ENCODE measurements around the gene PPP1CA.

The PPP1CA gene

DNA sequence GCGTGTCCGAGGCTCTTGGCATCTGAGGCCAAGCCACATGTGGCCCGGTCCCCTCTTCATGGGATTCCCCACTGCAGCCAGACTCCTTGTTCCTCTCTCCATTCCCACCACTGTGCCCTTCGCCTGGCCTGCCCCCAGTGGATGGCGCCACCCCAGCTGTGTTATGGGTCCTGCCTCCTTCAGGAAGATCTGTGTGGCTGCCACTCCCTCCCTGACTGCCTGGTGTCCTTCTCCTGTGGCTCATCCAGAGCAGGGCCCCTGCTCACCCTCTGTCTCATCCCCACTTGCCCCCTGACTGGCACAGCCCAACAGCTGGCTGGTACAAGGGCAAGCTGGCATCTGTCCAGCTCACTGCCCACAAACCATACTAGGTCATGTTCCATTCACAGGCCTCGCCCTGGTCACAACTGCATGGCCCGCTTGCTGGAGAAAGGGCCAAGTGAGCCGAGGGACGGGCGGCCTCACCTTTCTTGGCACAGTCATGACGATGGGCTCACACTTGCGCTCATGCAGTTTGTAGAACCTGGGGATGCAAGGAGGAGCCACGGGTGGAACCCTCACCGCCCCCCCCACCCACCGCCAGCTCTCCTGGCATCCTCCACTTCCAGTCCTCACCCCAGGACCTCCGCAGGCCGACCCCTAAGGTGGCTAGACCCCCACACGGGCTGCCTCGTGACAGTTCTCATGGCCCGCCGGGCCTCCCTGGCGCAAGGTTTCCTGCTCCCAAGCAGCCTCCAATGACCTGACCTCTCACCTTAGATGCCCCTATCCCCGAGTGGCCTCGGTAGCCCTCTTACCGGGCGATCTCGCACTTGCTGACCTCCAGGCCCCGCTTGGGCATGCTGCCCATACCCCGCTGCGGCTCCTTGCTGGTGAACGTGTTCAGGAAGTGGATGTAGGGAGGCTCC, 37.9 kb upstream of the PPP1CA start:
- H3K9me3 ChIP-seq (ENCODE audit: insufficient read depth, low read length, severe bottlenecking), result no peaks in the 10 kb centered on the region
- peak overlapping the region; percentile 99; the same call in 1 of the 2 replicates for H3K9ac ChIP-seq (ENCODE audit: low read depth, low read length)
- no peak for ATAC-seq (ENCODE audit: insufficient read depth, low read depth)
- peaks cover 69% of the 10 kb centered on the region for H3K4me1 ChIP-seq (ENCODE audit: insufficient read depth, low read length)
- H2AFZ ChIP-seq (ENCODE audit: low read depth, low read length), result no peak overlapping the region
- H3K79me2 ChIP-seq (ENCODE audit: insufficient read depth, low read length), result peaks cover 58% of the 10 kb centered on the region
- peaks cover 47% of the 10 kb centered on the region for H3K36me3 ChIP-seq (ENCODE audit: insufficient read depth, low read length)
- H3K4me2 ChIP-seq (ENCODE audit: insufficient read depth, low read length), result peak overlapping the region; percentile 99; the same call in 1 of the 2 replicates
- H3K27ac ChIP-seq (ENCODE audit: low read length), result peak overlapping the region; percentile 100
- H3K4me3 ChIP-seq (ENCODE audit: low read depth in 1 of 2, low read length in 2 of 2), result 0 out of 4 replicates have a peak overlapping the region, but pooled peaks of 1 of the 2 experiments have one; percentile 20
- H4K20me1 ChIP-seq (ENCODE audit: insufficient read depth, low read length), result peaks cover 27% of the 10 kb centered on the region
- DNase-seq, result peak; percentile 52
- H3K27me3 ChIP-seq (ENCODE audit: insufficient read depth, low read length, poor library complexity), result no peaks in the 10 kb centered on the region
- TF ChIP-seq, protein P1, sequence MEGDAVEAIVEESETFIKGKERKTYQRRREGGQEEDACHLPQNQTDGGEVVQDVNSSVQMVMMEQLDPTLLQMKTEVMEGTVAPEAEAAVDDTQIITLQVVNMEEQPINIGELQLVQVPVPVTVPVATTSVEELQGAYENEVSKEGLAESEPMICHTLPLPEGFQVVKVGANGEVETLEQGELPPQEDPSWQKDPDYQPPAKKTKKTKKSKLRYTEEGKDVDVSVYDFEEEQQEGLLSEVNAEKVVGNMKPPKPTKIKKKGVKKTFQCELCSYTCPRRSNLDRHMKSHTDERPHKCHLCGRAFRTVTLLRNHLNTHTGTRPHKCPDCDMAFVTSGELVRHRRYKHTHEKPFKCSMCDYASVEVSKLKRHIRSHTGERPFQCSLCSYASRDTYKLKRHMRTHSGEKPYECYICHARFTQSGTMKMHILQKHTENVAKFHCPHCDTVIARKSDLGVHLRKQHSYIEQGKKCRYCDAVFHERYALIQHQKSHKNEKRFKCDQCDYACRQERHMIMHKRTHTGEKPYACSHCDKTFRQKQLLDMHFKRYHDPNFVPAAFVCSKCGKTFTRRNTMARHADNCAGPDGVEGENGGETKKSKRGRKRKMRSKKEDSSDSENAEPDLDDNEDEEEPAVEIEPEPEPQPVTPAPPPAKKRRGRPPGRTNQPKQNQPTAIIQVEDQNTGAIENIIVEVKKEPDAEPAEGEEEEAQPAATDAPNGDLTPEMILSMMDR (IDR thresholded peaks at IDR 0.05; ENCODE audit: borderline replicate concordance, extremely low read depth, low read length, poor library complexity, severe bottlenecking), result peak; percentile 60
- no peak for TF ChIP-seq EZH2 (IDR thresholded peaks at IDR 0.05; ENCODE audit: borderline replicate concordance, low read depth, low read length, severe bottlenecking)

DNA sequence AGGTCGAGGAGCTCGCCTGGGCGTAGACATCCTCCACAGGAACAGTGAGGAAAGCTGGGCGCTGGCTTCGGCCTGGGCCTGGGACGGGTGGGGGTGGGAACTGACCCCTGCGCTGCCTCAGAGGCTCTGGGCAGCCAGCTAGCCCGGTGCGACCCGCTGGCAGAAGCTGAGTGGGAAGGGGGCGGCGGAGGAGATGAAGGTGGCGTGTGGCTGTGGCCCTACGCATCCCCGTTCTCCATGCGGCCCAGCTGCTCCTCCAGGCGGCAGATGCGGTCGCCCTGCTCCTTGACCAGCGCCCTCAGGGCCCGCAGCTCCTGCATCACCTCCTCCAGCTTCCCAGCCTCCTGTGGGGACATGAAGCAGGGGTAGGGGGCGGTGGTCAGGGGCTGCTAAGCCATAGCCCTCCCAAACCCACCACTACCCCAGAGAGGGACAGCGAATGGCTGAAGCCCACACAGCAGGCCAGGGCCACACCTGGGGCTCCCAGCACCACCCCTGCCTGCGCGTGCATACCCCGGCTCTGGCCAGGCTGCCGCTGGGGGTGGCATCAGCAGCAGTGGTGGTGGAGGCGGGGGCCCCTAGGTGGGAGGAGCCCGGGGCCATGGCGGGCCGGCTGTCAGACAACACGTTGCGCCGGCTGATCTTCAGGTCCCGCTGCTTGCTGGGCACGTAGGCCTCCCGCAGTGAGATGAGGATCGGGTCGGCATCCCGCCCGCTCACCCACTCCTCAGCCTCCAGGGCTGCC, 36.7 kb upstream of the PPP1CA start:
- peak overlapping the region; percentile 99 for H3K9ac ChIP-seq (ENCODE audit: low read depth, low read length)
- no peak for DNase-seq
- H3K4me3 ChIP-seq (ENCODE audit: low read depth in 1 of 2, low read length in 2 of 2), result peak overlapping the region; percentile 85 to 92; a peak in 3 of 4 replicates
- peaks cover 70% of the 10 kb centered on the region for H3K79me2 ChIP-seq (ENCODE audit: insufficient read depth, low read length)
- no peak for ATAC-seq (ENCODE audit: insufficient read depth, low read depth)
- peaks cover 59% of the 10 kb centered on the region for H3K36me3 ChIP-seq (ENCODE audit: insufficient read depth, low read length)
- peak overlapping the region; percentile 100 for H3K27ac ChIP-seq (ENCODE audit: low read length)
- no peak overlapping the region for H2AFZ ChIP-seq (ENCODE audit: low read depth, low read length)
- H3K4me1 ChIP-seq (ENCODE audit: insufficient read depth, low read length), result peaks cover 70% of the 10 kb centered on the region
- peaks cover 39% of the 10 kb centered on the region for H4K20me1 ChIP-seq (ENCODE audit: insufficient read depth, low read length)
- TF ChIP-seq, protein P1 (IDR thresholded peaks at IDR 0.05; ENCODE audit: borderline replicate concordance, extremely low read depth, low read length, poor library complexity, severe bottlenecking), result peak; percentile 1
- TF ChIP-seq EZH2 (IDR thresholded peaks at IDR 0.05; ENCODE audit: borderline replicate concordance, low read depth, low read length, severe bottlenecking), result no peak
- peak overlapping the region; percentile 99 for H3K4me2 ChIP-seq (ENCODE audit: insufficient read depth, low read length)
- no peaks in the 10 kb centered on the region for H3K27me3 ChIP-seq (ENCODE audit: insufficient read depth, low read length, poor library complexity)
- H3K9me3 ChIP-seq (ENCODE audit: insufficient read depth, low read length, severe bottlenecking), result no peaks in the 10 kb centered on the region

DNA sequence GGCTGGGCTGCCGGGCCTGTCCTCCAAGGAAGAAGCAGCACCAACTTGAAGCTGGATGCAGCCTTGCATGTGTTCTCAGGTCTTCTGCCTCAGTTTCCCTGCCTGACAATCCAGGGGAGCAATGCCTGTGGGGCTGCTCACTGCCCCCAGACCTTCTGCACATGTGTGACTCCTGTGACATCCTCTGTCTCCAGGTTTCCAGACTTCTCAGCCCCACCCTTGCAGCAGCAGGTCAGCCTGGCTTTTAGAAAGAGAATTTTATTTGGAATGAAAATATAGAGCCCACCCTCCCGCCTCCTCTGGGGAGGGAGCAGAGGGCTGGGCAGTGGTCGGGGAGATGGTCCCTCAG, 36.1 kb upstream of the PPP1CA start:
- H3K79me2 ChIP-seq (ENCODE audit: insufficient read depth, low read length), result peaks cover 75% of the 10 kb centered on the region
- H3K4me3 ChIP-seq (ENCODE audit: low read depth in 1 of 2, low read length in 2 of 2), result peak overlapping the region; percentile 85 to 92
- ATAC-seq (ENCODE audit: insufficient read depth, low read depth) (no peak), DNase-seq (no peak)
- H3K27ac ChIP-seq (ENCODE audit: low read length), result peak overlapping the region; percentile 100
- H3K4me2 ChIP-seq (ENCODE audit: insufficient read depth, low read length), result peak overlapping the region; percentile 99
- H3K9ac ChIP-seq (ENCODE audit: low read depth, low read length), result peak overlapping the region; percentile 99
- no peak overlapping the region for H2AFZ ChIP-seq (ENCODE audit: low read depth, low read length)
- H3K36me3 ChIP-seq (ENCODE audit: insufficient read depth, low read length), result peaks cover 65% of the 10 kb centered on the region
- H3K4me1 ChIP-seq (ENCODE audit: insufficient read depth, low read length), result peaks cover 70% of the 10 kb centered on the region
- peaks cover 45% of the 10 kb centered on the region for H4K20me1 ChIP-seq (ENCODE audit: insufficient read depth, low read length)
- no peaks in the 10 kb centered on the region for H3K9me3 ChIP-seq (ENCODE audit: insufficient read depth, low read length, severe bottlenecking)
- no peak for TF ChIP-seq EZH2 (IDR thresholded peaks at IDR 0.05; ENCODE audit: borderline replicate concordance, low read depth, low read length, severe bottlenecking)
- TF ChIP-seq, protein P1 (IDR thresholded peaks at IDR 0.05; ENCODE audit: borderline replicate concordance, extremely low read depth, low read length, poor library complexity, severe bottlenecking), result peak; percentile 3
- no peaks in the 10 kb centered on the region for H3K27me3 ChIP-seq (ENCODE audit: insufficient read depth, low read length, poor library complexity)
